ENCODE results near the gene GAS2L2.

Gene GAS2L2

GRCh38 chr17:35773129-35773528 is 20.1 kb upstream of the GAS2L2 start:
- WGBS, 2 experiments (ENCODE audit: insufficient coverage in 2 of 2) = 95 to 96% methylated on average over 19 to 20 of the region's 20 CpGs

GRCh38 chr17:35769895-35770486 is 17.0 kb upstream of the GAS2L2 start:
- H3K4me3 ChIP-seq (ENCODE audit: extremely low read depth, insufficient read depth, low read length, poor library complexity, severe bottlenecking) = no peak overlapping the region
- peaks cover 32% of the 10 kb centered on the region for H3K4me1 ChIP-seq (ENCODE audit: control insufficient read depth, insufficient read depth, low read length, poor library complexity, severe bottlenecking)
- 98% methylated on average over 41 to 43 of the region's 48 CpGs for WGBS, 2 experiments (ENCODE audit: insufficient coverage in 2 of 2)
- no peaks in the 10 kb centered on the region for H3K36me3 ChIP-seq (ENCODE audit: control insufficient read depth, insufficient read depth, low read length)
- H3K27ac ChIP-seq (ENCODE audit: low read depth, low read length, severe bottlenecking) = no peak overlapping the region
- H3K9me3 ChIP-seq (ENCODE audit: control insufficient read depth, low read length) = no peaks in the 10 kb centered on the region

More at GRCh38 chr17:35773129-35773528, 20.1 kb upstream of the GAS2L2 start:
- no peaks in the 10 kb centered on the region for H3K9me3 ChIP-seq (ENCODE audit: control insufficient read depth, low read length)
- H3K4me3 ChIP-seq (ENCODE audit: extremely low read depth, insufficient read depth, low read length, poor library complexity, severe bottlenecking) = no peak overlapping the region
- no peak overlapping the region for H3K27ac ChIP-seq (ENCODE audit: low read depth, low read length, severe bottlenecking)
- H3K4me1 ChIP-seq (ENCODE audit: control insufficient read depth, insufficient read depth, low read length, poor library complexity, severe bottlenecking) = peaks cover 16% of the 10 kb centered on the region
- no peaks in the 10 kb centered on the region for H3K36me3 ChIP-seq (ENCODE audit: control insufficient read depth, insufficient read depth, low read length)

GRCh38 chr17:35768797-35769196 is 15.8 kb upstream of the GAS2L2 start:
- Histone ChIP-seq H3K27ac (ENCODE audit: low read depth, low read length, severe bottlenecking) (no peak overlapping the region), H3K36me3 (ENCODE audit: control insufficient read depth, insufficient read depth, low read length) (no peaks in the 10 kb centered on the region), H3K4me3 (ENCODE audit: extremely low read depth, insufficient read depth, low read length, poor library complexity, severe bottlenecking) (no peak overlapping the region), H3K4me1 (ENCODE audit: control insufficient read depth, insufficient read depth, low read length, poor library complexity, severe bottlenecking) (peaks cover 25% of the 10 kb centered on the region), H3K9me3 (ENCODE audit: control insufficient read depth, low read length) (no peaks in the 10 kb centered on the region)
- no CpG with 5 or more reads among the region's 2 CpGs for WGBS, 2 experiments (ENCODE audit: insufficient coverage in 2 of 2)

GRCh38 chr17:35766903-35767510 is 14.0 kb upstream of the GAS2L2 start:
- Histone ChIP-seq H3K4me3 (ENCODE audit: extremely low read depth, insufficient read depth, low read length, poor library complexity, severe bottlenecking) (no peak overlapping the region), H3K27ac (ENCODE audit: low read depth, low read length, severe bottlenecking) (no peak overlapping the region), H3K9me3 (ENCODE audit: control insufficient read depth, low read length) (no peaks in the 10 kb centered on the region), H3K4me1 (ENCODE audit: control insufficient read depth, insufficient read depth, low read length, poor library complexity, severe bottlenecking) (peaks cover 19% of the 10 kb centered on the region), H3K36me3 (ENCODE audit: control insufficient read depth, insufficient read depth, low read length) (no peaks in the 10 kb centered on the region)
- 74 to 84% methylated on average over 3 of the region's 7 CpGs for WGBS, 2 experiments (ENCODE audit: insufficient coverage in 2 of 2)

DNA sequence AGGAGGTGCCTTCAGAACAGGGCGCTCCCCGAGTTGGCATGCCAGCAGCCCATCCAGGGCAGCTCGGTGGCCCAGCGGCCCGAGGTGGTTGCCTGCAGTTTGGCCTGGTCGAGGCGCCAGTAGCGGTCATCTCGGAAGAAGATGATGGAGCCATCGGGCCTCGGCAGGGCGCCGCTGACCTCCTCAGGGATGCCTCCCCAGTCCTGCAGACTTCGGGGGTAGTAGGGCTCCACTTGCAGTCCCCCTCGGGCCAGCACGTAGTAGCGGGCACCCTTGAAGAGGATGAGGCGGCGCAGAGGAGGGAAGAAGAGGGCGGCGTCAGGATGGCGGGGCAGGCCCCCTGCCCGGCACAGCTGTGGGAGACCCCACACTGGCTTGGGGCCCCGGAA is 13.4 kb upstream of the GAS2L2 start:
- no peaks in the 10 kb centered on the region for H3K9me3 ChIP-seq (ENCODE audit: control insufficient read depth, low read length)
- H3K4me3 ChIP-seq (ENCODE audit: extremely low read depth, insufficient read depth, low read length, poor library complexity, severe bottlenecking) = no peak overlapping the region
- WGBS, 2 experiments (ENCODE audit: insufficient coverage in 2 of 2) = 92 to 97% methylated on average over 9 to 22 of the region's 24 CpGs
- H3K27ac ChIP-seq (ENCODE audit: low read depth, low read length, severe bottlenecking) = peak overlapping the region; percentile 10
- peaks cover 19% of the 10 kb centered on the region for H3K4me1 ChIP-seq (ENCODE audit: control insufficient read depth, insufficient read depth, low read length, poor library complexity, severe bottlenecking)
- H3K36me3 ChIP-seq (ENCODE audit: control insufficient read depth, insufficient read depth, low read length) = no peaks in the 10 kb centered on the region

- peak overlapping the region; percentile 33 for H3K27ac ChIP-seq (ENCODE audit: low read depth, low read length, severe bottlenecking)
- peaks cover 19% of the 10 kb centered on the region for H3K4me1 ChIP-seq (ENCODE audit: control insufficient read depth, insufficient read depth, low read length, poor library complexity, severe bottlenecking)
- no peaks in the 10 kb centered on the region for H3K36me3 ChIP-seq (ENCODE audit: control insufficient read depth, insufficient read depth, low read length)
- no peaks in the 10 kb centered on the region for H3K9me3 ChIP-seq (ENCODE audit: control insufficient read depth, low read length)
- no peak overlapping the region for H3K4me3 ChIP-seq (ENCODE audit: extremely low read depth, insufficient read depth, low read length, poor library complexity, severe bottlenecking)
- 61 to 75% methylated on average over 6 of the region's 8 CpGs for WGBS, 2 experiments (ENCODE audit: insufficient coverage in 2 of 2)
Observed at GRCh38 chr17:35765756-35766488, 12.9 kb upstream of the GAS2L2 start.

- Histone ChIP-seq H3K27ac (ENCODE audit: low read depth, low read length, severe bottlenecking) (peak overlapping the region; percentile 36), H3K4me1 (ENCODE audit: control insufficient read depth, insufficient read depth, low read length, poor library complexity, severe bottlenecking) (peaks cover 19% of the 10 kb centered on the region), H3K9me3 (ENCODE audit: control insufficient read depth, low read length) (no peaks in the 10 kb centered on the region), H3K36me3 (ENCODE audit: control insufficient read depth, insufficient read depth, low read length) (no peaks in the 10 kb centered on the region), H3K4me3 (ENCODE audit: extremely low read depth, insufficient read depth, low read length, poor library complexity, severe bottlenecking) (no peak overlapping the region)
- 85 to 89% methylated on average over 6 to 8 of the region's 11 CpGs for WGBS, 2 experiments (ENCODE audit: insufficient coverage in 2 of 2)
Observed at GRCh38 chr17:35765086-35765710, 12.2 kb upstream of the GAS2L2 start.

DNA sequence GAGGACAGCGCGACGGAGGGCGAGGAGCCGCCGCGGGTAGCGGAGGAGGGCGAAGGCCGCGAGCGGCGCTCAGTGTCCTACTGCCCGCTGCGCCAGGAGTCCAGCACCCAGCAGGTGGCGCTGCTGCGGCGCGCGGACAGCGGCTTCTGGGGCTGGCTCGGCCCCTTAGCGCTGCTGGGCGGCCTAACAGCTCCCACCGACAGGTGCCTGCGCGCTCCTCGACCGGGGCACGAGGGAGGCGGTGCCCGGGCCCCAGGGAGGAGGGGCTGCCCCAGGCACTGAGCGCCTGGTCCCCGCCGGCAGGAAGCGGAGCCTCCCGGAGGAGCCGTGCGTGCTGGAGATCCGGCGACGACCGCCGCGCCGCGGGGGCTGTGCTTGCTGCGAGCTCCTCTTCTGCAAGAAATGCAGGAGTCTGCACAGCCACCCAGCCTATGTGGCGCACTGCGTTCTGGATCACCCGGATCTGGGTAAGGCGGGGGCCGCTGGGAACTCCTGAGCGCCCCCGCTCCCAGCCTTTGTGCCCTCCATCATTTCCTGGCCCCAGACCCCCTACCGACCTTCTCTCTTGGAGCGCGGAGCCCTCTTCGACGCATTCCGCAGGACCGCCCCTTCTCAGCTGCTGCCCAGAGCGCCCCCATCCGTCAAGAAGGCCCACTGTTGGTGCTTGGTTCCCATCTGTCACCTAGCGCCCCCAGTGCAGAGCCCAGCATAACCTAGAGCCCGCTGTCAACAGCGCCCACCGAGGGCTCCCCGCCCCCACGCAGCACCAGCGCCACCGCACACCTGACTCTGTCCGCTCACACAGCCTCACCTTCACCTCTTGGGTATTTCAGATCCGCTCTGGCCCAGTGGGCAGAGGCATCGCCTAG is 11.3 kb upstream of the GAS2L2 start:
- Histone ChIP-seq H3K9me3 (ENCODE audit: control insufficient read depth, low read length) (no peaks in the 10 kb centered on the region), H3K4me3 (ENCODE audit: extremely low read depth, insufficient read depth, low read length, poor library complexity, severe bottlenecking) (peak overlapping the region; percentile 31), H3K27ac (ENCODE audit: low read depth, low read length, severe bottlenecking) (peak overlapping the region; percentile 41), H3K4me1 (ENCODE audit: control insufficient read depth, insufficient read depth, low read length, poor library complexity, severe bottlenecking) (peaks cover 19% of the 10 kb centered on the region), H3K36me3 (ENCODE audit: control insufficient read depth, insufficient read depth, low read length) (no peaks in the 10 kb centered on the region)
- 10 to 12% methylated on average over 57 to 74 of the region's 75 CpGs for WGBS, 2 experiments (ENCODE audit: insufficient coverage in 2 of 2)

GRCh38 chr17:35763767-35764122 is 10.7 kb upstream of the GAS2L2 start:
- 10 to 37% methylated on average over 10 to 13 of the region's 17 CpGs for WGBS, 2 experiments (ENCODE audit: insufficient coverage in 2 of 2)
- Histone ChIP-seq H3K9me3 (ENCODE audit: control insufficient read depth, low read length) (no peaks in the 10 kb centered on the region), H3K4me3 (ENCODE audit: extremely low read depth, insufficient read depth, low read length, poor library complexity, severe bottlenecking) (peak overlapping the region; percentile 31), H3K27ac (ENCODE audit: low read depth, low read length, severe bottlenecking) (no peak overlapping the region), H3K4me1 (ENCODE audit: control insufficient read depth, insufficient read depth, low read length, poor library complexity, severe bottlenecking) (peaks cover 19% of the 10 kb centered on the region), H3K36me3 (ENCODE audit: control insufficient read depth, insufficient read depth, low read length) (no peaks in the 10 kb centered on the region)

DNA sequence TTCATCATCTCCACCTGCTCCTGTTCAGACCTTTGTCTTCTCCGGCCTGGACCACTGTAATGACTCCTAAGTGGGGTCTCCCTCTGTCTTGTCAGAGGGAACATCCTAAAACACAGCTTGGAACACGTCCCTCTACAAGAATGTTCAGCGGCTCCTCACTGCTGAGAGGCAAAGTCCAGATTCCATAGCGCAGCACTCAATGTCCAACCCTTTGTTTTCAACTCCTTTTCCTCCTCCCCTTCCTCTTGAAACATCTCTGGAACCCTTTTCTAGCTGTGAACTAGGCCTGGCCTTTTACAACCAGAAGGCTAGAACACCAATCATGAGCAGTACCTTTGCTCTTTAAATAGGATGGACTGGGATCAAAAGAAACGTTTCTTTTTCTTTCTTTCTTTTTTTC is 8.6 kb upstream of the GAS2L2 start:
- WGBS, 2 experiments (ENCODE audit: insufficient coverage in 2 of 2) = 92 to 95% methylated on average over 3 to 5 of the region's 5 CpGs
- no peaks in the 10 kb centered on the region for H3K9me3 ChIP-seq (ENCODE audit: control insufficient read depth, low read length)

More for the DNA sequence above, 8.6 kb upstream of the GAS2L2 start:
- Histone ChIP-seq H3K36me3 (ENCODE audit: control insufficient read depth, insufficient read depth, low read length) (no peaks in the 10 kb centered on the region), H3K4me3 (ENCODE audit: extremely low read depth, insufficient read depth, low read length, poor library complexity, severe bottlenecking) (no peak overlapping the region), H3K27ac (ENCODE audit: low read depth, low read length, severe bottlenecking) (no peak overlapping the region), H3K4me1 (ENCODE audit: control insufficient read depth, insufficient read depth, low read length, poor library complexity, severe bottlenecking) (peaks cover 18% of the 10 kb centered on the region)
